ENCODE measurements around the gene TGFA. TPM values are rescaled to one million over a fixed set of nuclear protein-coding genes. Genes with fewer than 3 reads are reported as not detected.
A peak's percentile ranks its signal among the peaks of the same experiment; 100 is the strongest.

Gene TGFA
- polyA plus RNA-seq, 4 donors: 6.3 to 10.7 (median 9.3) TPM

GRCh38 chr2:70420143-70420542 lies 133.5 kb downstream of the TGFA start:
- H3K27ac ChIP-seq (ENCODE audit: low read depth in 1 of 3, low read length in 2 of 3): no peak overlapping the region
- no peaks in the 10 kb centered on the region for H3K4me1 ChIP-seq (ENCODE audit: control insufficient read depth in 3 of 3, insufficient read depth in 2 of 3, low read depth in 1 of 3, low read length in 2 of 3)
- H3K4me3 ChIP-seq (ENCODE audit: low read depth in 1 of 3, low read length in 3 of 3): no peak overlapping the region
- H3K9me3 ChIP-seq (ENCODE audit: control insufficient read depth in 2 of 2, insufficient read depth in 1 of 2, low read depth in 1 of 2, low read length in 1 of 2): no peaks in the 10 kb centered on the region
- H3K36me3 ChIP-seq (ENCODE audit: control insufficient read depth in 3 of 3, insufficient read depth in 2 of 3, low read depth in 1 of 3, low read length in 3 of 3): no peaks in the 10 kb centered on the region
- DNase-seq: peak in 1 of 2 donors; percentile 12
- FAIRE-seq: no peak
- WGBS, 3 donors: 50 to 64% (median 51%) methylated on average over 4 of the region's 4 CpGs
- no peaks in the 10 kb centered on the region for H3K27me3 ChIP-seq (ENCODE audit: control insufficient read depth in 3 of 3, insufficient read depth in 3 of 3, low read length in 3 of 3)

GRCh38 chr2:70418514-70418913 lies 135.1 kb downstream of the TGFA start:
- Histone ChIP-seq H3K27ac (ENCODE audit: low read depth in 1 of 3, low read length in 2 of 3) (no peak overlapping the region), H3K9me3 (ENCODE audit: control insufficient read depth in 2 of 2, insufficient read depth in 1 of 2, low read depth in 1 of 2, low read length in 1 of 2) (no peaks in the 10 kb centered on the region), H3K27me3 (ENCODE audit: control insufficient read depth in 3 of 3, insufficient read depth in 3 of 3, low read length in 3 of 3) (no peaks in the 10 kb centered on the region), H3K4me3 (ENCODE audit: low read depth in 1 of 3, low read length in 3 of 3) (no peak overlapping the region), H3K4me1 (ENCODE audit: control insufficient read depth in 3 of 3, insufficient read depth in 2 of 3, low read depth in 1 of 3, low read length in 2 of 3) (peaks cover 0 to 3% (median 0%) of the 10 kb centered on the region in 3 donors), H3K36me3 (ENCODE audit: control insufficient read depth in 3 of 3, insufficient read depth in 2 of 3, low read depth in 1 of 3, low read length in 3 of 3) (no peaks in the 10 kb centered on the region)
- FAIRE-seq (no peak), DNase-seq (no peak)
- WGBS, 3 donors: 85 to 93% (median 85%) methylated on average over 12 of the region's 12 CpGs

- no peaks in the 10 kb centered on the region for H3K36me3 ChIP-seq (ENCODE audit: control insufficient read depth in 3 of 3, insufficient read depth in 2 of 3, low read depth in 1 of 3, low read length in 3 of 3)
Measured at GRCh38 chr2:70417011-70417410, 136.6 kb downstream of the TGFA start.

GRCh38 chr2:70412294-70413070 lies 141.1 kb downstream of the TGFA start:
- H3K27me3 ChIP-seq (ENCODE audit: control insufficient read depth in 3 of 3, insufficient read depth in 3 of 3, low read length in 3 of 3): no peaks in the 10 kb centered on the region
- 23 to 53% (median 27%) methylated on average over 7 of the region's 7 CpGs for WGBS, 3 donors
- no peaks in the 10 kb centered on the region for H3K9me3 ChIP-seq (ENCODE audit: control insufficient read depth in 2 of 2, insufficient read depth in 1 of 2, low read depth in 1 of 2, low read length in 1 of 2)
- H3K4me1 ChIP-seq (ENCODE audit: control insufficient read depth in 3 of 3, insufficient read depth in 2 of 3, low read depth in 1 of 3, low read length in 2 of 3): peaks cover 0 to 25% (median 4%) of the 10 kb centered on the region in 3 donors
- peak overlapping the region in 2 of 3 donors; percentile 50 to 69 for H3K27ac ChIP-seq (ENCODE audit: low read depth in 1 of 3, low read length in 2 of 3)
- H3K36me3 ChIP-seq (ENCODE audit: control insufficient read depth in 3 of 3, insufficient read depth in 2 of 3, low read depth in 1 of 3, low read length in 3 of 3): no peaks in the 10 kb centered on the region
- no peak overlapping the region for H3K4me3 ChIP-seq (ENCODE audit: low read depth in 1 of 3, low read length in 3 of 3)
- DNase-seq (peak; percentile 75 to 86), FAIRE-seq (no peak)

More at GRCh38 chr2:70417011-70417410, 136.6 kb downstream of the TGFA start:
- Histone ChIP-seq H3K27me3 (ENCODE audit: control insufficient read depth in 3 of 3, insufficient read depth in 3 of 3, low read length in 3 of 3) (no peaks in the 10 kb centered on the region), H3K27ac (ENCODE audit: low read depth in 1 of 3, low read length in 2 of 3) (no peak overlapping the region), H3K4me1 (ENCODE audit: control insufficient read depth in 3 of 3, insufficient read depth in 2 of 3, low read depth in 1 of 3, low read length in 2 of 3) (peaks cover 0 to 13% (median 3%) of the 10 kb centered on the region in 3 donors), H3K9me3 (ENCODE audit: control insufficient read depth in 2 of 2, insufficient read depth in 1 of 2, low read depth in 1 of 2, low read length in 1 of 2) (no peaks in the 10 kb centered on the region), H3K4me3 (ENCODE audit: low read depth in 1 of 3, low read length in 3 of 3) (no peak overlapping the region)
- no peak for FAIRE-seq
- 55 to 67% (median 55%) methylated on average over 1 of the region's 1 CpG for WGBS, 3 donors
- DNase-seq: no peak

- DNase-seq (peak; percentile 21 to 61), FAIRE-seq (no peak)
- H3K27ac ChIP-seq (ENCODE audit: low read depth in 1 of 3, low read length in 2 of 3): peak overlapping the region in 2 of 3 donors; percentile 50 to 69
Measured at GRCh38 chr2:70411483-70412125, 142.0 kb downstream of the TGFA start.

GRCh38 chr2:70403267-70404053 lies 150.2 kb downstream of the TGFA start:
- Histone ChIP-seq H3K27ac (ENCODE audit: low read depth in 1 of 3, low read length in 2 of 3) (peak overlapping the region; percentile 43 to 79 (median 47)), H3K27me3 (ENCODE audit: control insufficient read depth in 3 of 3, insufficient read depth in 3 of 3, low read length in 3 of 3) (peaks cover 0 to 3% (median 3%) of the 10 kb centered on the region in 3 donors), H3K9me3 (ENCODE audit: control insufficient read depth in 2 of 2, insufficient read depth in 1 of 2, low read depth in 1 of 2, low read length in 1 of 2) (peaks cover 0 to 4% of the 10 kb centered on the region in 2 donors), H3K4me1 (ENCODE audit: control insufficient read depth in 3 of 3, insufficient read depth in 2 of 3, low read depth in 1 of 3, low read length in 2 of 3) (peaks cover 0 to 9% (median 2%) of the 10 kb centered on the region in 3 donors), H3K4me3 (ENCODE audit: low read depth in 1 of 3, low read length in 3 of 3) (no peak overlapping the region), H3K36me3 (ENCODE audit: control insufficient read depth in 3 of 3, insufficient read depth in 2 of 3, low read depth in 1 of 3, low read length in 3 of 3) (no peaks in the 10 kb centered on the region)
- 32 to 61% (median 44%) methylated on average over 8 of the region's 8 CpGs for WGBS, 3 donors
- DNase-seq: peak; percentile 74 to 80
- no peak for FAIRE-seq

More at GRCh38 chr2:70411483-70412125, 142.0 kb downstream of the TGFA start:
- WGBS, 3 donors: 64 to 69% (median 68%) methylated on average over 6 of the region's 6 CpGs
- no peaks in the 10 kb centered on the region for H3K27me3 ChIP-seq (ENCODE audit: control insufficient read depth in 3 of 3, insufficient read depth in 3 of 3, low read length in 3 of 3)
- peaks cover 0 to 25% (median 4%) of the 10 kb centered on the region in 3 donors for H3K4me1 ChIP-seq (ENCODE audit: control insufficient read depth in 3 of 3, insufficient read depth in 2 of 3, low read depth in 1 of 3, low read length in 2 of 3)
- no peak overlapping the region for H3K4me3 ChIP-seq (ENCODE audit: low read depth in 1 of 3, low read length in 3 of 3)
- no peaks in the 10 kb centered on the region for H3K9me3 ChIP-seq (ENCODE audit: control insufficient read depth in 2 of 2, insufficient read depth in 1 of 2, low read depth in 1 of 2, low read length in 1 of 2)
- H3K36me3 ChIP-seq (ENCODE audit: control insufficient read depth in 3 of 3, insufficient read depth in 2 of 3, low read depth in 1 of 3, low read length in 3 of 3): no peaks in the 10 kb centered on the region

- Histone ChIP-seq H3K27me3 (ENCODE audit: control insufficient read depth in 3 of 3, insufficient read depth in 3 of 3, low read length in 3 of 3) (peaks cover 0 to 7% (median 6%) of the 10 kb centered on the region in 3 donors), H3K36me3 (ENCODE audit: control insufficient read depth in 3 of 3, insufficient read depth in 2 of 3, low read depth in 1 of 3, low read length in 3 of 3) (no peaks in the 10 kb centered on the region), H3K4me1 (ENCODE audit: control insufficient read depth in 3 of 3, insufficient read depth in 2 of 3, low read depth in 1 of 3, low read length in 2 of 3) (peaks cover 0 to 9% (median 2%) of the 10 kb centered on the region in 3 donors), H3K27ac (ENCODE audit: low read depth in 1 of 3, low read length in 2 of 3) (no peak overlapping the region), H3K9me3 (ENCODE audit: control insufficient read depth in 2 of 2, insufficient read depth in 1 of 2, low read depth in 1 of 2, low read length in 1 of 2) (peaks cover 0 to 4% of the 10 kb centered on the region in 2 donors), H3K4me3 (ENCODE audit: low read depth in 1 of 3, low read length in 3 of 3) (no peak overlapping the region)
- WGBS, 3 donors: 69 to 75% (median 71%) methylated on average over 3 of the region's 3 CpGs
- FAIRE-seq (no peak), DNase-seq (no peak)
Measured at GRCh38 chr2:70400539-70400938, 153.1 kb downstream of the TGFA start.

- Histone ChIP-seq H3K4me3 (ENCODE audit: low read depth in 1 of 3, low read length in 3 of 3) (no peak overlapping the region), H3K27ac (ENCODE audit: low read depth in 1 of 3, low read length in 2 of 3) (no peak overlapping the region), H3K36me3 (ENCODE audit: control insufficient read depth in 3 of 3, insufficient read depth in 2 of 3, low read depth in 1 of 3, low read length in 3 of 3) (no peaks in the 10 kb centered on the region), H3K27me3 (ENCODE audit: control insufficient read depth in 3 of 3, insufficient read depth in 3 of 3, low read length in 3 of 3) (peaks cover 0 to 7% (median 6%) of the 10 kb centered on the region in 3 donors), H3K9me3 (ENCODE audit: control insufficient read depth in 2 of 2, insufficient read depth in 1 of 2, low read depth in 1 of 2, low read length in 1 of 2) (peaks cover 0 to 3% of the 10 kb centered on the region in 2 donors), H3K4me1 (ENCODE audit: control insufficient read depth in 3 of 3, insufficient read depth in 2 of 3, low read depth in 1 of 3, low read length in 2 of 3) (peaks cover 0 to 9% (median 2%) of the 10 kb centered on the region in 3 donors)
- FAIRE-seq (no peak), DNase-seq (no peak)
- WGBS, 3 donors: 79 to 93% (median 83%) methylated on average over 1 of the region's 1 CpG
Measured at GRCh38 chr2:70399046-70399445, 154.6 kb downstream of the TGFA start.

Measured in small intestine (tissue), 7 donors.